H54 (cell line): ENCODE data around the gene RBP5.

Experiments
- DNase-seq: peaks from one replicate; pipeline ENCODE4 v3.0.0; 2011; ENCODE audit warnings: low spot score, mixed read lengths; ENCODE audit not compliant: insufficient read length
- FAIRE-seq: peaks from 3 replicates; lab custom pipeline; 2011; peaks lifted over from hg19 to GRCh38; lab: Jason Lieb, UNC
- POLR2A ChIP-seq: IDR thresholded peaks from 2 replicates; pipeline ENCODE4 v1.6.1; 2011; ENCODE audit warnings: low read depth, mild to moderate bottlenecking, low read length

RBP5 gene

DNA sequence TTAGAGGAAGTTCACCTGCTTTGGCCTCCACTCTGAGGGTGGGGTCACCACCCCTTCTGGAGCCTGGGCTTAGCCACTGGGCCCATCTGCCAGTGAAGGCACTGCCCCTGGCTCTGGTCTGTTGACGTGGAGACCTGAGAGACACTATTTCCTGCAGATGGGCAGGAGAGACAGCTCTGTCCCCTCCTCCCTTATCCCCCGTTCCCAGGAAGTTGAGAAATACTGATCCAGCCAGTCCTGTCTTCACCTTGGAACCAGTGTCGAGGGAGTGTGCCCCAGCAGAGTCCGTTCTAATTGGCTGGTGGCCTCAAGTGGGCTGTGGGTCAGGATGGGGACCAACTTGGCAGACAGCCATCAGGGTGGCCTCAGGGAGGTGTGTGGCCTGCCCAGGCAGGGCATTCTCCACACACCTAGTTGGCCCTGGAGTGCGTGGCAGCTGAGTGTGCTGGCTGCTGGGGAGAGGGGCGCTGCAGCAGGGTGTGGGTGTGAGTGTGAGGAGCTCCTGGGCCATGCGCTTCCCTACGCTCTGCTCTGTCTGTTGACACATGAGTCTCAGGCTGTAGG, 26.9 kb upstream of the RBP5 start:
- no peak for DNase-seq
- FAIRE-seq: no peak
- TF ChIP-seq POLR2A: no peak

DNA sequence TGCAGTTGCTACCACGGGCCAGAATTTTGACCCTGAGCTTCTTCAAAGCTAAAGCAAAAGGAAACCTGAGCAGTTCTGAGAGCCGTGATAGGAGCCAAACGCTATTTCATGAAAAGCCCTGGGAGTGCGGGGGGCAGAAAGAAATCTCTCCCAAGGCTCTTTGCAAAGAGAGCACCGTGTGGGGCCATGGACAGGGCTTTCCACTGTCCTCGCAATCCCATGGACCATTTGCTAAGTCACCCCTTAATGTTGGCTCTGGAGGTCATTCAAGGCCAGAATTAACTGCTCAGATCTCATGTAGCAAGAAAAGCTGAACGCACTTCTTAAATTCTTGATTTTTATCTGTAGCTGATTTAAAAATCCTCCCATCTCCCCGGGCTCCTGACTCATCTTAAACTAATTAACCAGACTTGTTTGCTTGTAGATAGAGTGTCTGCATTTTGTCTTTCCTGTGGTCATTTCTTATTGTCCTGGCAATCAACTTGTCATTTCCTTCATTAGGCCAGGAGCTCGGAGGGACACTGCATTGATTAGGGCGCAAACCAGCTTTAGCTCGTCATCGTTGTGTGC, 26.3 kb upstream of the RBP5 start:
- FAIRE-seq: no peak
- TF ChIP-seq POLR2A: no peak
- DNase-seq: no peak

DNA sequence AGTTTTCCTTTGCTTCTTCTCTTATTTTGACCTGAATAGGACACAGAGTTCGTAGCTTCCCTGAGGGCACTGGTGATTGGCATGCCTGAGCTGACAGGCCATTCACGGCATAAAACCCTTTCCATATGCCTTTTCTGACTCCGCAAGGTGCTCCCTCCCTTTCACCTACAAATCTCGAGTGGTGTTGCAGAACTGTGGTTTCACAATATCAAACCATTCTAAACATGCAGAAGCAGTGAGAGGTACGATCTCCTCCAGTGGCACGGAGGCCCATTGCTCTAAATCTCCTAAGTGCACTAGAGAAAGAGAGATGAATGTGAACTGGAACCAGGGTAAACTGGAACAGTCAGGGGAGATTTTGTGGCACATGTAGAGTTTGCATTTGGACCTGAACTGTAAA, 25.4 kb upstream of the RBP5 start:
- no peak for DNase-seq
- no peak for TF ChIP-seq POLR2A
- FAIRE-seq: no peak

DNA sequence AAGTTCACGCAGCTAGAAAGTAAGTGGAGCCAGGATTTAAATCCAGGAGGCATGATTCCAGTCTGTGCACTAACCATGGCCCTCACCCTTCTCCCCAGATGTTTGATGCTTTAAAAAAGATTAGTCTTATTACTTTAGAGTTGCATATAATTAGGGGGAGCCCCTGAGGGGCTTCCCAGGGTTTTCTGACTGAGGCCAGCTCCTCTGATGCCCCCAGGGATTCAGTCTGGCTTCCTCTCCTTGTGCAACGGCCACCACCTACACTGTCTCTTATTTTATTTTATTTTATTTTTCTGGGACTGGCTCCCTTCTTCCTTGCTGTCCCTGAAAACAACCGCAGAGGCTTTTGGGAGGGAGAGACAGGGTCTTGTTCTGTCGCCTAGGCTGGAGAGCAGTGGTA, 24.1 kb upstream of the RBP5 start:
- TF ChIP-seq POLR2A: no peak
- no peak for DNase-seq
- no peak for FAIRE-seq

DNA sequence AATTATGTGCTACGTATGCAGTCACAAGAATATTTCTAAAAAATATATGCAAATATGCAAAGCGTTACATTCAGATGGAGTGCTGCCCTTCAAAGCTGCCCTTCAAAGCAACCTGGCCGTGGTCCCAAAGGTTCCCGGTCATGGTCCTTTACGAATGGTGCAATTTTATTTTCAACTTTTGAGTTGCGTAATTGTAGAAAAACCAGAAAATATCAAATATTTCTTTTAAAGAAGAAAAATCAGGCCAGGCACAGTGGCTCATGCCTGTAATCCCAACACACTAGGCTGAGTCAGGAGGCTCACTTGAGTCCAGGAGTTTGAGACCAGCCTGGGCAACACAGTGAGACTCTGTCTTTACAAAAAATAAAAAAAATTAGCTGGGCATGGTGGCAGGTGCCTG, 22.8 kb upstream of the RBP5 start:
- DNase-seq: no peak
- no peak for TF ChIP-seq POLR2A
- FAIRE-seq: no peak

DNA sequence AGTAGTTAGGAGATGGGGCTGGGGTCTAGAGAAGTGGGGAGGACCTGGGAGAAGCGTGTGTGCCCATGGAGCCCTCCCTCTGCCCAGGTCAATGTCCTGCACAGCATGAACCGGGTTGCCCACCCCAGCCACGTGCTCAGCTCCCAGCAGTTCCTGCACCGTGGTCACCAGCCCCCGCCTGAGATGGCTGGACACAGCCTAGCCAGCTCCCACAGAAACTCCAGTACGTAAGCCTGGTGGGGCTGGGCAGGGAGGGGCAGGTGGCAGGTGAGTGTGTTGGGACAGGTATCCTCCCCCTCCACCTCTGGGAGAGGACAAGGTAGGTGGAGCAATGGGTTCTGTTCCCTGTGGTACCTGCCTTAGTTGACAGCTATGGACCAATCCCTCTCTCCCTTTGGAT, 22.2 kb upstream of the RBP5 start:
- DNase-seq (no peak), FAIRE-seq (no peak)
- TF ChIP-seq POLR2A: no peak

DNA sequence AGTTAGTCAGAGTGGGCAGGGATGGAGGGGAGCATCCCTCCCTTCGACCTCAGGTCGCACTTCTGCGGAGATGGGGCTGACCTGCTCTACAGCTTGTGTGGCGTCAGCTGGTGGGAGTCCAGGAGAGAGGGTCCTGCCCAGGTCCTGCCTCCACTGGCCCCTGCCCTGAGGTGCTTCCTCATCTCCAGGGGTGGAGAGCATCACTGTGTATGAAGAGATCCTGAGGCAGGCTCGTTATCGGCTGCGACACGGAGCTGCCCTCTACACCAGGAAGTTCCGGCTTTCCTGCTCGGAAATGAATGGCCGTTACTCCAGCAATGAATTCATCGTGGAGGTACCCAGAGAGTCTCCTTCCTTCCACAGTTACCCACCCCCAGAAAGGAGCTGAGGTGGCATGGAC, 21.7 kb upstream of the RBP5 start:
- TF ChIP-seq POLR2A: no peak
- no peak for DNase-seq
- FAIRE-seq: no peak

DNA sequence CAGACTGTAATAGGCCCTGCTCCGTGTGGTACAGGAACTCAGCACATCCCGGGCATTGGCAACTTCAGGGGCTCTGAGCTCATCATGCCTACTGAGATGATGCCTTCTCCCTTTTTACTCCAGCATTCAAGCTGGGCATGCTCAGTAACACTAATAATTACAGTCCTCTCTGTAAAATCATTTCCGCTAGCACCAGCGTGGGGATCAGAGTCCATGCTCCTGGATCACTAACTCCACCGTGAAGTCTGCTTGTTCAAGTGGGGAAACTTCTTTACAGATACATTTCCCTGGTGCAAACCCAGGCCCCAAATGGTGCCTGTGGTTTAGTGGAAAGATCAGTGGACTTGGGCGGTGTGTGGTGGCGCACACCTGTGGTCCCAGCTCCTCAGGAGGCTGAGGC, 18.2 kb upstream of the RBP5 start:
- FAIRE-seq (no peak), DNase-seq (no peak)
- TF ChIP-seq POLR2A: no peak

DNA sequence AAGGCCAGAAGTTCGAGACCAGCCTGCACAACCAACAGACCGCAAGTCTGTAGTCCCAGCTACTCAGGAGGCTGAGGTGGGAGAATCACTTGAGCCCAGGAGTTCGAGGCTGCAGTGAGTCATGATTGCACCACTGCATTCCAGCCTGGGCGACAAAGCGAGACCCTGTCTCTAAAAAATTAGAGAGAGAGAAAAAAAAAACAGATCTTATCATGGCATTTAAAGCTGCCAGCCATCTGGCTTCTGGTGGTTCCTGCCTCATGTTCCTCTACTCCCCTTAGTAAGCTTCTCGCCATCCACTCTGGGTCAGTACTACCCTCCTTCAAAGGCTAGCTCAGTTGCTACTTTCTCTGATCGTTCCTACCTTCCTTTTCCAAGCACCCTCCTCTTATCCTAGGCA, 17.5 kb upstream of the RBP5 start:
- DNase-seq (no peak), FAIRE-seq (no peak)
- no peak for TF ChIP-seq POLR2A

DNA sequence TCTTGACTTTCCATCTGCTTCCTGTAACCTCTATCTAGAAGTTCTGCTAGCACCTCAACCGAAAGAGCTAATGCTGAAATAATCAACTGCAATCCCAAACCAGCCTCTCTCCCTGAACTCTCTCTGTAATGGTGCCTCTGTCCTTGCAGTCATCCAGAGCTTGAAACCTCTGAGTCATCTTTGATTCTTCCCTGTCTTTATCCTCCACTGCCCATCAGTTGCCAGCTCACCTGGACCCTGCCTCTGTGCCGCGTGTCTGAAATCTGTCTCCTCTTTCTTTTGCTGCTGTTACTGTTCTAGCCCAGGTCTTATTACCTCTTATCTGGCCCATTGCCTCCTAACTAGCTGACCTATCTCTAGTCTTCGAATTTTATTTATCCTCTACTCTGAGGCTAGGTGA, 17.0 kb upstream of the RBP5 start:
- FAIRE-seq (no peak), DNase-seq (no peak)
- no peak for TF ChIP-seq POLR2A

DNA sequence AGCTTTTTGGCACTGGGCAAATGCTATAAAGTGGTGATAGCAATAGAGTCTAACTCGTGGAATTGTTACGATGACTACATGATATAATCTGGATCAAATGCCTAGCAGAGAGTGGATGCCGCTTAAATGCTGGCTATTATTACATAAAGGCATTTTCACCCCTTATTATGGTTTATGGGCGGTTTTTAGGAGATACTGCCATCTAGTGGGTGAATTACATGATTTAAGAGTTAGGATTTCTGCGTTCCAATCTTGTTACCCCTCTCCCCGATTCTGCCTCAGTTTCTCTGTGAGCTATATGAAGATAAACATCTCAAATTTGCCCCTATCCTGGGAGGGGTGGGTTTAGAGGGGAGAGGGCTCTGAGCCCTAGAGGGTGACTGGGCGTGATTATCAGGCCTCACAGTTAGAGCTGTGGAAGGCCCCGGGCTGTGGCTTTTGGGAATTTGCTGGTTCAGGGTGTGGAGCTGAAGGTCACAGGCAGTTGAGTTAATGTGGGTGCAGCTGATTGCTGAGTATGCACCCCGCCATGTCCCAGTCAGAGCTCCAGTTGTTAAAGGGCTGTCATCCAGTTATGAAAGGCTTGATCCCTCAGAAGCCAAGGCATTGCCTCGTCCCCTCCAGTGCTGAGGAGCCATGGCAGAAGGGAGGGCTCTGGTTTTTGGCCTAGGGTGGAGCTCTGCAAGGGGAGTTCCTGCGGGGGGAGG, 15.9 kb upstream of the RBP5 start:
- FAIRE-seq: no peak
- no peak for TF ChIP-seq POLR2A
- no peak for DNase-seq

DNA sequence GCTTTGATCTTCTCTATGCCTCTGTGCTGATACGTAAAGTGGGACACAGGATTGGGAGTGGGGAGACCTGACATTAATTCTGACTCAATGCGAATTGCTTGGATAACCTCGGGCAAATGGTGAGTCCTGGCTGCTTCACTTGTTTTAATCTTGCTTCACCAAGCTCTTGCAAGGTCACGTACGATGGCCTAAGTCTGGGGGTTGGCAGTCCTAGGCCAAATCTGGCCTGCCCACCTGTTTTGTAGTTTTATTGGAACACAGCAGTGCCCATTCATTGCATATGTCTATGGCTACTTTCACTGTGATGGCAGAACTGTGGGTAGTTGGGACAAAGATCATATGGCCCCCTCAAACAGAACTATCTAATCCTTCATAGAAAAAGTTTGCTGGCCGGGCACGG, 14.9 kb upstream of the RBP5 start:
- no peak for TF ChIP-seq POLR2A
- FAIRE-seq (no peak), DNase-seq (no peak)

DNA sequence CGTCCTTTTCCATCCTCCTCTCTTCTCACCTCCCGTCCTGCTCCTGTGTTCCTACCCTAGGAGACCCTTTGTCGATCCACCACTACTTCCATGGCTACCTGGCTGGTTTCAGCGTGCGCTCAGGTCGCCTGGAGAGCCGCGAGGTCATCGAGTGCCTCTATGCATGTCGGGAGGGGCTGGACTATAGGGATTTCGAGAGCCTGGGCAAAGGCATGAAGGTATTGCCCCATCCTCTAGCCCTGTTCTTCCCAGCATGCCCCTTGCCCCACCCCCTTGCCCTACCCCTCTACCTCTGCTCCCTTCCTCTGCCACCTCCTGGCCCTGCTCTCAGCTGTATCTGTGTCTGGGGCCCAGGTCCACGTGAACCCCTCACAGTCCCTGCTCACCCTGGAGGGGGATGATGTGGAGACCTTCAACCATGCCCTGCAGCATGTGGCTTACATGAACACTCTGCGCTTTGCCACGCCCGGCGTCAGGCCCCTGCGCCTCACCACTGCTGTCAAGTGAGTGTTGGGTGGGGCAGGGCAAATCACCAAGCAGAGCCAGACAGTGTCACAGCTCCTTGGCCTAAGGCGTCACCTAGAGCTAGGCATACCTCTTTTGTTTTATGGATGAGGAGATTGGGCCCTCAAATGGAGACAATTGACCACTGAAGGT, 14.2 kb upstream of the RBP5 start:
- FAIRE-seq (no peak), DNase-seq (no peak)
- no peak for TF ChIP-seq POLR2A

DNA sequence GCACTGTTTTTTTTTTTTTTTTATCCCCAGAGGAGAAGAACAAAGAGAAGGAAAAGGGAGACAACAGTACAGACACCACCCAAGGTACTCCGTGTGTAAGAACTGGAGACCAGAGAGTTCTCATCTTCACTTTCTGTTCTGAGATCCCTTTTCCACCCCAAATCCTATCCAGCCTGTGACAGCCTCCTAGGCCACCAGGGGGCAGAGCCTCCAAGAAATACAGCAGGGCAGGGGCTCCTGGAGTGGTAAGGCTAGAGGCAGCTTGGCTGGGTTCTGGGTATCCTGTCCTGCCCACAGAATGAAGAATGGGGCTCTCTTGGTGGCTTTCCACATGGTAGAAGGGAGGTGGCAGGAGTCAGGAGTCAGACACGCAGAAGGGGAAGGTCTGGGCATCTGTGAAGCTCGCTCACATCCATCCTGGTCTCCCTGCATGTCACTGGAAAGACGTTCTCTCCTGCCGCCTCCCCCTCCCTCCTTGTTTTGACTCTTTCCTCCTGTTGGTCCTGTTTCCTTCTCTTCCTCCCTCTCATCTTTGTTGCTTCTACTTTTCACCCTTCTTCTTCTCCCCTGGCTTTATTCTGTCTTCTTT, 13.5 kb upstream of the RBP5 start:
- peak; percentile 59 for DNase-seq
- TF ChIP-seq POLR2A: no peak
- no peak for FAIRE-seq
